Muscle of leg (tissue), 11 donors: ENCODE measurements around the gene TEX51. TPM values are rescaled to one million over a fixed set of nuclear protein-coding genes. Genes with fewer than 3 reads are reported as not detected.

Source experiments
- DNase-seq: peaks from one replicate; pipeline ENCODE4 v3.0.0; 2013
- H3K27ac ChIP-seq: one replicate; pipeline ENCODE4 v1.5.1; 2013; ENCODE audit warnings: mild to moderate bottlenecking, low read length, control low read depth
- H3K27me3 ChIP-seq: one replicate; pipeline ENCODE4 v1.6.1; 2013; ENCODE audit warnings: low read length; ENCODE audit not compliant: control insufficient read depth, insufficient read depth
- H3K36me3 ChIP-seq: one replicate; pipeline ENCODE4 v1.6.1; 2013; ENCODE audit warnings: low read length; ENCODE audit not compliant: control insufficient read depth, insufficient read depth
- H3K4me1 ChIP-seq: one replicate; pipeline ENCODE4 v1.6.1; 2013; ENCODE audit warnings: low read length; ENCODE audit not compliant: control insufficient read depth, insufficient read depth
- H3K4me3 ChIP-seq: one replicate; pipeline ENCODE4 v1.5.1; 2013; ENCODE audit warnings: low read length, control low read depth
- H3K9me3 ChIP-seq: replicated peaks from 2 replicates; pipeline ENCODE4 v1.6.1; 2013; ENCODE audit warnings: low read depth, low read length; ENCODE audit not compliant: control insufficient read depth
- WGBS: methylation state at CpG from one replicate; pipeline ENCODE4 v1.1.5; 2013; ENCODE audit warnings: missing lambda C conversion rate; ENCODE audit not compliant: insufficient coverage; 5-methylcytosine and 5-hydroxymethylcytosine counted together
- polyA plus RNA-seq, 8 donors: library from polyadenylated mRNA; unstranded; fragments of 120-200 nt; gene quantifications; one replicate each; pipeline versions ENCODE4 v1.2.1 to v1.2.3, GENCODE V29; 2013; ENCODE audit warnings: inconsistent platforms in 1 of 8, low replicate concordance in 1 of 8; ENCODE audit not compliant: insufficient read length in 8 of 8, insufficient read depth in 1 of 8
- total RNA-seq: library from RNA; stranded (reverse); fragments of 120-200 nt; gene quantifications from one replicate; pipeline ENCODE4 v1.2.4, GENCODE V29; 2013

Gene TEX51
- total and polyA plus RNA-seq, 9 donors, result not detected

DNA sequence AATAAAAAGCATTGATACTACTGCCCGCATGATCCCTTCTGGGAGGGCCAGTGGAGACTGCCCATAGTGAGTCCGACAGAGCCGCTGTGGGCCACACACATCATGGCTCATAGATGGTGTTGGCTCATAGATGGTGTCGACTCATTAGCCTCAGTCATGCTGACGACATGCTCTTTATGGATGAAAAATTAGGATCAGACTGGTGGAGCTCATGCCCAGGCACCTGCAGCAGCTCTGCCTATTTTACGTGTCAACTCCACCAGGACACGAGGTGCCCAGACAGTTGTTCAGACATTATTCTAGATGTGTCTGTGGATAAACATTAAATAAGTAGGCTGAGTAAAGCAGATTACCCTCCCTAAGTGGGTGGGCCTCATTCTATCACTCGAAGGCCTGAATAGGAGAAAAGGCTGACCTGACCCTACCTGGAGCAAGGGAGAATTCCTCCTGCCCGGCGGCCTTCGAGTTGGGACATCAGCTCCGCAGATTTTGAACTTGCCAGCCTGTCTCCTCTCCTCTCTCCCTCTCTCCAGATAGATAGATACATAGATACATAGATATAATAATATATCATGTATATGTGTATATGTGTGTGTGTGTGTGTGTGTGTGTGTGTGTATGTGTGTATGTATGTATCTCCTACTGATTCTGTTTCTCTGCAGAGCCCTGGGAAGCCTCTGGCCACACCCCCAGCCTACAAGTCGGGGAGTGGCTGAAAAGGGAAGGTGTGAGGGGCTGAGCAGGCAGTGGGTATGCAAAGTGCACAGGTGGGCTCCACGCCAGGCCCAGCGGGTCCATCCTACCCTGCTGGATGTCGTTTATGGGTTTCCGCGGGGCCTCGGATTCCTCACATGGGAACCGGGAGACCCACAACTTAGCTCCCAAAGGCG is 13.6 kb upstream of the TEX51 start:
- WGBS, result 68% methylated on average over 14 of the region's 21 CpGs
- peaks cover 40% of the 10 kb centered on the region for H3K4me1 ChIP-seq
- no peak overlapping the region for H3K4me3 ChIP-seq
- no peak for DNase-seq
- H3K36me3 ChIP-seq, result no peaks in the 10 kb centered on the region
- H3K27me3 ChIP-seq, result peaks cover 2% of the 10 kb centered on the region
- no peak overlapping the region for H3K27ac ChIP-seq
- no peaks in the 10 kb centered on the region for H3K9me3 ChIP-seq

DNA sequence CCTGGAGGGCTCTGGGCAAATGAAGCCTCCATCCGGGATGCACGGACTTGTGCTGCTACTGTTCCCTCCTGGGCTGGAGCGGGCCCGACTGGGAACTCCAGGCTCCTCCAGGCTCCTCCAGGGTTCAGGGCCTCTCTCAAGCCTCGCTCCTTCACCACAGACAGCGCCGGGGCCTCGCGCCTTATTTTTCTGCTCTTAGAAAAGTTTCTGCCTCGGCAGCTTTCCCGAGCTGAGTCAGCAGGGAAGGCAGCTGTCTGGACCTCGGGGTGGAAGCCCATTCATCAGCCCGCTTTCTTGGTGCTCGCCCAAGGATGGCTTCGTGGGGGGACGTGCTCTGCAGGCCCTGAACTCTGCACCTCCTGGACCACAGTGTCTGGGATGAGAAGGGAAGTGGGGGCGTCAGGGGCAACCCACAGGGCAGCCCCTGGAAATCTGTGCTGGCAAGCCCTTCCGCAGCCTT is 12.9 kb upstream of the TEX51 start:
- H3K27ac ChIP-seq, result peak overlapping the region; percentile 55
- DNase-seq, result peak; percentile 93
- WGBS, result 18% methylated on average over 16 of the region's 18 CpGs
- peaks cover 2% of the 10 kb centered on the region for H3K27me3 ChIP-seq
- peak overlapping the region; percentile 33 for H3K4me3 ChIP-seq
- peaks cover 38% of the 10 kb centered on the region for H3K4me1 ChIP-seq
- no peaks in the 10 kb centered on the region for H3K36me3 ChIP-seq
- no peaks in the 10 kb centered on the region for H3K9me3 ChIP-seq

DNA sequence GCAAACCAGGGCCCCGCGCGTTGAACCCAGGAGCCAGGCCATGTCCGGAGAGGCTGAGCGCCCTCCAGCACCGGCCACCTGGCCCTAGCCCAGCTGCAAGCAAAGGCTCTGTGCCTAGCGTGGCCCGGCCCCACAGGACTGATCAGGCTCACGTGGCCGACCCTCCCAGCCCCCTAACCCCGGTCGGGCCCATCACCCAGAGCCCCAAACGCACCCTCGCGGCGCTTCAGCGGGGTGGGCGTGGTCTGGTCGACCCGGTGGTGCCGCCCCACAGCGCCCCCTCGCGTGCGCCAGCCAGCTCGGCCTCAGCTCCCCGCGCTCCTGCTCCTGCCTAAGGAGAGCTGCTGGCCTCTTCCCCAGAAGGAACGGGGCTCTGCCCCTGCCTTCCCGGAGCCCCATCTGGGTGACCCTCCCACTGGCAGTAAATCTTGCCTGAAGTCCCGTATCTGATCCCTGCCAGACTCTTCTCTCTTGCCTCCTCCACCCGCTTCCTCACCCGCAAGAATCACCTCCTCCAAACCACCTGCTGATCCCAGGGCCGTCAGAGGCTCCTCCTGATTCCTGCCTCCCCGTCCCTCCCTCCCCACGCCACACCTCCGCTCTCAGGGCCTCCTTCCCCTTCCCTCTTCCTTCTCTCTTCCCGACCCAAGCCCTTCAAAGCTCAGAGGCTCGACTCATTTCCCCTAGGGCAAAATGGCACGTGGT is 12.3 kb upstream of the TEX51 start:
- H3K36me3 ChIP-seq, result no peaks in the 10 kb centered on the region
- H3K4me1 ChIP-seq, result peaks cover 43% of the 10 kb centered on the region
- peak; percentile 81 for DNase-seq
- peaks cover 2% of the 10 kb centered on the region for H3K27me3 ChIP-seq
- H3K9me3 ChIP-seq, result no peaks in the 10 kb centered on the region
- 4% methylated on average over 40 of the region's 40 CpGs for WGBS
- peak overlapping the region; percentile 55 for H3K27ac ChIP-seq
- H3K4me3 ChIP-seq, result peak overlapping the region; percentile 33

DNA sequence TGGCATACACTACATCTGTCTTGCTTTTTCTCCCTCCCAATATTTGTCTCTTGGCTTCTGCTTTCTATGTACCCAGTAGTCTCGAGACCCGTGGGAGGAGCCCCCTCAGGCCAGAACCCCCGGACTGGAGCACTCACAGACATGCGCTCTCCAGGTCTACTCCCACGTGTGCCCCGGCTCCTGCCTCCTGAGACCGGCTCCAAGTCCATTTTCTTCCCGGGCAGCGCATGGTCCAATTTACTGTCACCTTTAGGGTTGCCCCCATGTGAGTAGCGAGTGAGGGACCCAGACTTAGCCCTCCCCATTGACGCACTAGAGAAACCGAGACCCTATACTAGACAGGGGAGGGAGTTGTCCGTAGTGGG is 11.8 kb upstream of the TEX51 start:
- H3K27me3 ChIP-seq, result peaks cover 2% of the 10 kb centered on the region
- no peak overlapping the region for H3K27ac ChIP-seq
- peaks cover 45% of the 10 kb centered on the region for H3K4me1 ChIP-seq
- DNase-seq, result no peak
- WGBS, result 78% methylated on average over 4 of the region's 13 CpGs
- H3K9me3 ChIP-seq, result no peaks in the 10 kb centered on the region
- H3K36me3 ChIP-seq, result no peaks in the 10 kb centered on the region
- H3K4me3 ChIP-seq, result no peak overlapping the region

DNA sequence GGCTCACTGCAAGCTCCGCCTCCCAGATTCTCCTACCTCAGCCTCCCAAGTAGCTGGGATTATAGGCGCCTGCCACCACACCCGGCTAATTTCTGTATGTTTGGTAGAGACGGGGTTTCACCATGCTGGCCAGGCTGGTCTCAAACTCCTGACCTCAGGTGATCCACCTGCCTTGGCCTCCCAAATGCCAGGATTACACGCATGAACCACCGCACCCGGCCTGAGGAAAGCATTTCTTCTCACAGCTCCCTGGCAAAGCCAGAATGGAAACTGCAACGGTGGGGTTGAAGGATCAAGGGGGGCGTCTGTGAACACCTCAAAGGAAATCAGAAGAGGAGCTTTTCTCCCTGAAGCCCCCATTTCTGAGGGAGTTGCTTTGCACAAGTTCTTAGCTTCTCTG is 11.2 kb upstream of the TEX51 start:
- H3K36me3 ChIP-seq, result no peaks in the 10 kb centered on the region
- no peak overlapping the region for H3K27ac ChIP-seq
- WGBS, result 100% methylated on average over 4 of the region's 9 CpGs
- DNase-seq, result no peak
- no peaks in the 10 kb centered on the region for H3K9me3 ChIP-seq
- peaks cover 51% of the 10 kb centered on the region for H3K4me1 ChIP-seq
- H3K27me3 ChIP-seq, result peaks cover 2% of the 10 kb centered on the region
- H3K4me3 ChIP-seq, result no peak overlapping the region

DNA sequence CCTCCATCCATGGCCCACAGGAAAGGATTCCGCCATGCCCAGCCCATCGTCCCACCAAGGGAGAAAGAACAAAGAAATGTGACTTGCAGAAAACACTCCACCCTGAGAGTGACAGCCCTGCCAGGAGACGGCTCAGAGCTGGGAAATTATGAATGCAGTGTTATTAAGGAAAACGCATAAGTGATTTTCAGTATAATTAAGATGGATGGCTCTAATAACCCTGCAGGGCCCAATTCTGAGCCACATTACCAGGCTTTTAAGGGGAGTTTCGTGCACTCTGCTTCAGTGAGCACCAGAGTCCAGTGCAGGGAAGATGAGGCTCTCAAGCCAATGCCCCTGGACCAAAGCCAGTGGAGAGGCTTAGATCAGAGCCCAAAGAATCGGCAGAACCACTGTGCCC is 10.6 kb upstream of the TEX51 start:
- H3K27me3 ChIP-seq, result peaks cover 2% of the 10 kb centered on the region
- 38% methylated on average over 3 of the region's 6 CpGs for WGBS
- peaks cover 52% of the 10 kb centered on the region for H3K4me1 ChIP-seq
- no peak for DNase-seq
- H3K4me3 ChIP-seq, result no peak overlapping the region
- H3K9me3 ChIP-seq, result no peaks in the 10 kb centered on the region
- no peak overlapping the region for H3K27ac ChIP-seq
- H3K36me3 ChIP-seq, result no peaks in the 10 kb centered on the region

DNA sequence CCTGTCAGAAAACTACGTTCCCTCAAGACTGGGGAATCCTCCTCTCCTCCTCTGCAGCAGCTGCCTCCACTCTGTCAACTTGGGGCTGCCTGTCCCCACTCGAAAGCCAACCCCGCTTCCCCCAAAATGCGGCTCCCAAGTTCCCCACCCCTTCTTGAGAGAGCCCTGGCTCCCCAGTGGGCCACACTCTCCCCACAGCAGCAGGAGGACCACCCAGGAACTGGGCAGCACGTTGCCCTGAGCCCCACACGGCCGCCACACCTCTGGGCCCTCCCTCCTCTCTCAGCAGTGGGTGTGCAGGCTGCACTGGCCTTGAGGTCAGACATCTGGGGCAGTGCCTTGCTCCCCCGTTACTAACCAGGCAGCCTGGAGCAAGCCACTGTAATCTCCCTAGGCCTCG is 9.6 kb upstream of the TEX51 start:
- DNase-seq, result no peak
- H3K36me3 ChIP-seq, result no peaks in the 10 kb centered on the region
- peaks cover 50% of the 10 kb centered on the region for H3K4me1 ChIP-seq
- H3K27me3 ChIP-seq, result no peaks in the 10 kb centered on the region
- no peaks in the 10 kb centered on the region for H3K9me3 ChIP-seq
- H3K27ac ChIP-seq, result no peak overlapping the region
- WGBS, result 59% methylated on average over 8 of the region's 9 CpGs
- no peak overlapping the region for H3K4me3 ChIP-seq

DNA sequence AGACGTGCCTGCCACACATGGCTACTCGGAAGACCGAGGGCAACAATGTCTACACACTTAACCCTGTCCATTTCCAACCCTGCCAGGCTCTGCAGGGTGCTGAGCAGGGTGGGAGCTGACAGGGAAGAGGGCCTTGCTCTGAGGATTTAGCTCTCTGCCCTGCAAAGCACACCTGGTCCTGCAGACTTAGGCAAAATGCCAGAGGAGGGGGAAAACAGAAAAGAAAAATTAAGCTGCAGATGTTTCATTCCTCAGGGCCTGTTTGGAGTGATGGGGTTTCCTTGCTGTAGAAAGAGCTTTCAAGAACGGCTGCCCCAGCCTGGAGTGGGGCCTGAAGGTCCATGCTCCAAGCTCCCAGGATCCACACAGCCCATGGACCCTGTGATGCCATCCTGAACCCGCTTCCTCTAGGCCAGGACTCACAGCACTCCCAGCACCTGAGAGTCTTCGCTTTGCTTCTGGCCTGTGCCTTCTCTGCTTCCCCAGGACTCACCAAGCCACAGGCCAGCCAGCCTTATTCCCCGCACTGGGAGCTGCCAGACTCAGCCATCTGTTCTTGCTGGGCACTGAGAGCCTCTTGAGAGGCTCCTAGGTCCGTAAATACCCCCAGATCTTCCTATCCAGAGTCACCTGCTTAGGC is 9.1 kb upstream of the TEX51 start:
- 61% methylated on average over 4 of the region's 8 CpGs for WGBS
- peaks cover 50% of the 10 kb centered on the region for H3K4me1 ChIP-seq
- H3K36me3 ChIP-seq, result no peaks in the 10 kb centered on the region

DNA sequence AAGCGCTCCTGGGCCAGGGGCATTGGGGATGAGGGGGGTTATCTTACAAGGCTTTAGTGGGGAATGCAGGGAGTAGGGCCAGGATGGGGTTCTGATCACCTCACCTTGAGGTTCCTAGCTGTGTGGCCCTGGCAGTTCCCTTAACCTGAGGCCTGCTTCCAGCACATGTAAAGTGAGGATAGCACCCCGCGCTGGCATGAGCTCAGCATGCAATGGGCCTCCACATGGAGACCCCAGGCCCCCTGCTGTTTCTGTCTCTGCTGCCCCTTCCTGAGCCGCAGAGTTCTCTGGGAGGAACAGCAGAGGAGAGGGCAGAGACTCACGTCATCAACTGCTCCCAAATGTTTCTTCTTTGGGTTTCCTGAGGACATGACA is 8.6 kb upstream of the TEX51 start:
- no peaks in the 10 kb centered on the region for H3K27me3 ChIP-seq
- peaks cover 46% of the 10 kb centered on the region for H3K4me1 ChIP-seq
- no peak for DNase-seq
- no peaks in the 10 kb centered on the region for H3K36me3 ChIP-seq
- 95% methylated on average over 2 of the region's 5 CpGs for WGBS
- no peaks in the 10 kb centered on the region for H3K9me3 ChIP-seq
- no peak overlapping the region for H3K4me3 ChIP-seq
- no peak overlapping the region for H3K27ac ChIP-seq

More for the DNA sequence above, 9.1 kb upstream of the TEX51 start:
- no peak overlapping the region for H3K4me3 ChIP-seq
- no peaks in the 10 kb centered on the region for H3K9me3 ChIP-seq
- DNase-seq, result peak; percentile 27
- no peak overlapping the region for H3K27ac ChIP-seq
- H3K27me3 ChIP-seq, result no peaks in the 10 kb centered on the region
